ENCODE data around the gene WFIKKN1. TPM values are rescaled to one million over a fixed set of nuclear protein-coding genes. Genes with fewer than 3 reads are reported as not detected.
A peak's percentile ranks its signal among the peaks of the same experiment; 100 is the strongest.

WFIKKN1 gene
- total and polyA plus RNA-seq, 12 donors, result 0.11 to 0.95 (median 0.32) TPM

DNA sequence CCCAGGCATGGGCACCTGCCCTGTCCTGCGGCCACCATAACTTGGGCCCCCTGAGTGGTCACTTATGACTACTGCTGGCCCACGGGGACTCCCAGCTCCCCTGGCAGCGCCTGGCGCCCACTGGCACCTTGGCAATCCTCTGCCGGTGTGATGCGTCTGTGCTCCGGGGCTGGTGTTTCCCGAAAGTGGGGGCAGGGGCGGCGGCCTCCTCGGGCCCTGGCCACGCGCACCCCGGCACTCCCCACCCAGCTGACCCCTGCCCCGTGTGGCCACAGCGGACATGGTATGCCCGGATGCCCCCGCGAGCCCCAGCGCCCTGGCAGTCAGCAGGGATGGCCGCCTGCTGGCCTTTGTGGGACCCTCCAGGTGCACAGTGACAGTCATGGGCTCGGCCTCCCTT lies 26.7 kb downstream of the WFIKKN1 start:
- 92 to 94% methylated on average over 22 of the region's 22 CpGs for WGBS, 2 donors
- peaks cover 0 to 51% (median 0%) of the 10 kb centered on the region in 9 donors for H3K36me3 ChIP-seq
- no peak for TF ChIP-seq CTCF (IDR thresholded peaks at IDR 0.05)
- no peak for ATAC-seq
- H3K4me1 ChIP-seq, result peaks cover 0 to 16% (median 12%) of the 10 kb centered on the region in 9 donors
- H3K4me3 ChIP-seq, result no peak overlapping the region
- no peaks in the 10 kb centered on the region for H3K27me3 ChIP-seq
- no peak overlapping the region for H3K27ac ChIP-seq
- H3K9me3 ChIP-seq, result no peaks in the 10 kb centered on the region
- intact Hi-C loops (cut with DNase I), result loop anchor here in 2 of 10 donors (5.0 to 10.0 kb wide), 2 partner anchors 73 to 80 kb away; no protein-coding TSS in a partner anchor
- DNase-seq, result no peak

GRCh38 chr16:658679-659571 lies 28.1 kb downstream of the WFIKKN1 start:
- TF ChIP-seq CTCF (IDR thresholded peaks at IDR 0.05), result no peak
- ATAC-seq (no peak), DNase-seq (no peak)
- peaks cover 0 to 16% (median 12%) of the 10 kb centered on the region in 9 donors for H3K4me1 ChIP-seq
- H3K27me3 ChIP-seq, result no peaks in the 10 kb centered on the region
- no peak overlapping the region for H3K27ac ChIP-seq
- H3K9me3 ChIP-seq, result no peaks in the 10 kb centered on the region
- H3K4me3 ChIP-seq, result no peak overlapping the region
- intact Hi-C loops (cut with DNase I), result loop anchor here in 2 of 10 donors (5.0 to 10.0 kb wide), 2 partner anchors 74 to 82 kb away; no protein-coding TSS in a partner anchor
- H3K36me3 ChIP-seq, result peaks cover 0 to 45% (median 0%) of the 10 kb centered on the region in 9 donors
- 93% methylated on average over 35 of the region's 35 CpGs for WGBS, 2 donors

- ATAC-seq (peak in 2 of 8 donors; percentile 0 to 2), DNase-seq (no peak)
- Histone ChIP-seq H3K4me3 (no peak overlapping the region), H3K27ac (no peak overlapping the region), H3K9me3 (no peaks in the 10 kb centered on the region), H3K27me3 (no peaks in the 10 kb centered on the region), H3K4me1 (peaks cover 0 to 16% (median 12%) of the 10 kb centered on the region in 9 donors), H3K36me3 (peaks cover 0 to 44% (median 0%) of the 10 kb centered on the region in 9 donors)
- TF ChIP-seq CTCF (IDR thresholded peaks at IDR 0.05), result no peak
- intact Hi-C loops (cut with DNase I), result loop anchor here in 9 of 10 donors (5.0 to 10.0 kb wide), 4 partner anchors 72 to 82 kb away; no protein-coding TSS in a partner anchor
- WGBS, 2 donors, result 89 to 90% methylated on average over 19 to 20 of the region's 20 CpGs
These were observed 28.8 kb downstream of the WFIKKN1 start for GRCh38 chr16:659618-660017.

DNA sequence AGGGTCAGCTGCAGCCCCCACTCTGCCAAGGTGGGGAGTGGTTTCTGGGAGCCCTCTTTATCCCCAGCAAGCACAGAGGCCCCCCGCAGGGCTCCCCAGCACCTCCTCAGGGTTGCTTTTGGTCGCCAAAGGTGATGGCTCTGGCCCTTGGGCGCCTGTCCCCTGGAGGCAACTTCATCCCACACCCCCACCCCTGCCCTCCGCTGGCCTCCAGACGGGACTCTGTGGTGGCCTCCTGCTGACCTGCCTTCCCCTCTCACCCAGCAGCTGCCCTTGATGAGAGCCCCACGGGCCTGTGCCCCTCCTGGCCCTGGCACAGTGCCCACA lies 29.3 kb downstream of the WFIKKN1 start:
- Histone ChIP-seq H3K36me3 (peaks cover 0 to 40% (median 0%) of the 10 kb centered on the region in 9 donors), H3K9me3 (no peaks in the 10 kb centered on the region), H3K27me3 (no peaks in the 10 kb centered on the region), H3K27ac (peak overlapping the region in 7 of 10 donors; percentile 22 to 77 (median 57)), H3K4me1 (peaks cover 0 to 16% (median 12%) of the 10 kb centered on the region in 9 donors), H3K4me3 (peak overlapping the region in 5 of 10 donors; percentile 31 to 45 (median 39))
- 63 to 64% methylated on average over 6 of the region's 6 CpGs for WGBS, 2 donors
- DNase-seq, result no peak
- ATAC-seq, result peak in 2 of 8 donors; percentile 0 to 1
- intact Hi-C loops (cut with DNase I), result loop anchor here in 7 of 10 donors (5.0 to 10.0 kb wide), 4 partner anchors 73 to 83 kb away; no protein-coding TSS in a partner anchor
- no peak for TF ChIP-seq CTCF (IDR thresholded peaks at IDR 0.05)
